ENCODE measurements around the gene YBEY. TPM values are rescaled to one million over a fixed set of nuclear protein-coding genes. Genes with fewer than 3 reads are reported as not detected.

Gene YBEY
- total RNA-seq, 1 donor from 2014 or later, result 20.4 TPM

- H3K27ac ChIP-seq, result no peak overlapping the region
- no peaks in the 10 kb centered on the region for H3K4me1 ChIP-seq
- peaks cover 97% of the 10 kb centered on the region for H3K36me3 ChIP-seq
- no peak for TF ChIP-seq CTCF (IDR thresholded peaks at IDR 0.05)
- H3K27me3 ChIP-seq (ENCODE audit: low read depth), result no peaks in the 10 kb centered on the region
- ATAC-seq (no peak), DNase-seq (no peak)
- no peak overlapping the region for H3K4me3 ChIP-seq
- no peaks in the 10 kb centered on the region for H3K9me3 ChIP-seq
- intact Hi-C loops (cut with DNase I), result no loop called here
These were observed 20.2 kb upstream of the YBEY start for GRCh38 chr21:46265736-46266525.

GRCh38 chr21:46266946-46267345 is 19.2 kb upstream of the YBEY start:
- no peaks in the 10 kb centered on the region for H3K4me1 ChIP-seq
- no peak overlapping the region for H3K27ac ChIP-seq
- H3K4me3 ChIP-seq, result no peak overlapping the region
- H3K36me3 ChIP-seq, result peaks cover 97% of the 10 kb centered on the region
- H3K27me3 ChIP-seq (ENCODE audit: low read depth), result no peaks in the 10 kb centered on the region
- TF ChIP-seq CTCF (IDR thresholded peaks at IDR 0.05), result no peak
- DNase-seq, result no peak
- H3K9me3 ChIP-seq, result no peaks in the 10 kb centered on the region
- intact Hi-C loops (cut with DNase I), result no loop called here
- no peak for ATAC-seq

GRCh38 chr21:46268371-46268770 is 17.8 kb upstream of the YBEY start:
- H3K27ac ChIP-seq, result no peak overlapping the region
- no peaks in the 10 kb centered on the region for H3K4me1 ChIP-seq
- H3K36me3 ChIP-seq, result peaks cover 100% of the 10 kb centered on the region
- no peak for TF ChIP-seq CTCF (IDR thresholded peaks at IDR 0.05)
- intact Hi-C loops (cut with DNase I), result no loop called here
- no peak overlapping the region for H3K4me3 ChIP-seq
- H3K27me3 ChIP-seq (ENCODE audit: low read depth), result no peaks in the 10 kb centered on the region
- ATAC-seq (no peak), DNase-seq (no peak)
- H3K9me3 ChIP-seq, result no peaks in the 10 kb centered on the region

- no peak for DNase-seq
- no peaks in the 10 kb centered on the region for H3K27me3 ChIP-seq (ENCODE audit: low read depth)
- H3K27ac ChIP-seq, result no peak overlapping the region
- H3K4me3 ChIP-seq, result no peak overlapping the region
- H3K4me1 ChIP-seq, result no peaks in the 10 kb centered on the region
- TF ChIP-seq CTCF (IDR thresholded peaks at IDR 0.05), result no peak
- H3K9me3 ChIP-seq, result no peaks in the 10 kb centered on the region
- ATAC-seq, result no peak
- peaks cover 100% of the 10 kb centered on the region for H3K36me3 ChIP-seq
- intact Hi-C loops (cut with DNase I), result no loop called here
These were observed 16.7 kb upstream of the YBEY start for GRCh38 chr21:46269466-46269865.

- ATAC-seq (no peak), DNase-seq (no peak)
- H3K27me3 ChIP-seq (ENCODE audit: low read depth), result no peaks in the 10 kb centered on the region
- no peaks in the 10 kb centered on the region for H3K4me1 ChIP-seq
- peaks cover 100% of the 10 kb centered on the region for H3K36me3 ChIP-seq
- H3K27ac ChIP-seq, result no peak overlapping the region
- intact Hi-C loops (cut with DNase I), result no loop called here
- H3K4me3 ChIP-seq, result no peak overlapping the region
- no peak for TF ChIP-seq CTCF (IDR thresholded peaks at IDR 0.05)
- no peaks in the 10 kb centered on the region for H3K9me3 ChIP-seq
These were observed 12.8 kb upstream of the YBEY start for GRCh38 chr21:46273341-46273740.

Data from lower lobe of right lung (tissue), 2 donors.